Measurements from ENCODE around the gene CADM2. TPM values are rescaled to one million over a fixed set of nuclear protein-coding genes. Genes with fewer than 3 reads are reported as not detected.

Gene CADM2
- total RNA-seq, 1 donor from 2014 or later = not detected

DNA sequence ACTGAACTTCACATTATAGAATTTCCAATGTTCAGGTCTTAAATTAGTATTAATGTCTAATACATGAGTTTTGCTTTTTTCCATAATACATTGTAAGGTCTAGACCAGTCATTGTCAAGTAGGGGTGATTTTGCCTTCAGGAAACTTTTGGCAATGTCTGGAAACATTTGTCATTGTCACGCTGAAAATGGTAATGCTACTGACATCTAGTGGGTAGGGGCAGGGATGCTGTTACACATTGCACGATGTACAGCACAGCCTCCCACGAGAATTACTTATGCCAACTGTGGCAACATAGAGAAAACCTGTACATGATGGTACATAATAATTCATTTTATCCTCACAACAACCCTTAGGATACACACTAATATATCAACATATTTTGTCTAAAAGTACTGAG, 384.1 kb downstream of the CADM2 start:
- DNase-seq = no peak

DNA sequence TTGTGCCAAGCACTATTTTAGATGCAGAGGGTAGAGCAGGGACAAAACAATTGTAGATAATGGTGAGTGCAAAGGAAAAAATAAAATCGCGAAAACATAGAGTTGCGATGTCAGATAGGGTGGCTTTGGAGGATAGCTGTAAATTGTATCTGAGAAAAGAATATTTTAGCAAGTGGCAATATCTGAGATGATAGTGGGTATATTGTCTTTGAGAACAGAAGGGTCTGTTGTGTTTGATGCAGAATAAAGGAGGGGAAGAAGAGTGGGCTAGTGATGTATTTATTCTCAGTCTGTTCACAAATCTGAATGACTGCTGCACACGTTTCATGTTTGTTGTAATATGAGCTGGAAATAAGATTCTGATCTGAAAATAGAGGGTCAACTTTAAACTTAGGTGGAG, 396.8 kb downstream of the CADM2 start:
- DNase-seq = no peak

DNA sequence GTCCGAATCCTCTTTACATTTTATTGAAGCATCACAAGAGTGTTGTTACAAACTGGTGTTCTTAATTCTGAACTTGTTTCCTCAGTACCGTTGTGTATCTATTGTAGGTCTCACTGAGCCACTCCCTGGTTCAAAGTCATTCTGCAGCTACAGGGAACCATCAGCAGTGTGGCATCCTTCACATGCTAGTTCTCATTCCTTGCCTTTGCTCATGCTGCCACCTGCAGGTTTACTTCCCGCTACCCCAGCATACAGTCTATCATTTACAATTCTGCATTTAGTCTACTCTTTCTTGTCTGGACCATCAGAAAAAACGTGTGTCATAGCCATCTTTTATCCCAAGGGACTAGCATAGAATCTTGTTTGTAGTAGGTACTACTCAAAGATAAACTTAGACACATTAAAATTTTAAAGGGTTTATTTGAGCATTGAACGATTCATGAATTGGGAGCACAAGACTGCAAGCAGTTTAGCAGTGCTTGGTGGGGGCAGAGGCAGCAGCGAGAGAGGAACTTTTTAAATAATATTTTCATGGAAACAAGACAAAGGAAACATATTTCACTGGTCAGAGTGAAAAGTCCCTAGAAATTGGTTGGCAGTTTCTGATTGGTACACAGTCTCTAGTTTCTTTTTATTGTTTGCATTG, 402.1 kb downstream of the CADM2 start:
- DNase-seq = no peak

DNA sequence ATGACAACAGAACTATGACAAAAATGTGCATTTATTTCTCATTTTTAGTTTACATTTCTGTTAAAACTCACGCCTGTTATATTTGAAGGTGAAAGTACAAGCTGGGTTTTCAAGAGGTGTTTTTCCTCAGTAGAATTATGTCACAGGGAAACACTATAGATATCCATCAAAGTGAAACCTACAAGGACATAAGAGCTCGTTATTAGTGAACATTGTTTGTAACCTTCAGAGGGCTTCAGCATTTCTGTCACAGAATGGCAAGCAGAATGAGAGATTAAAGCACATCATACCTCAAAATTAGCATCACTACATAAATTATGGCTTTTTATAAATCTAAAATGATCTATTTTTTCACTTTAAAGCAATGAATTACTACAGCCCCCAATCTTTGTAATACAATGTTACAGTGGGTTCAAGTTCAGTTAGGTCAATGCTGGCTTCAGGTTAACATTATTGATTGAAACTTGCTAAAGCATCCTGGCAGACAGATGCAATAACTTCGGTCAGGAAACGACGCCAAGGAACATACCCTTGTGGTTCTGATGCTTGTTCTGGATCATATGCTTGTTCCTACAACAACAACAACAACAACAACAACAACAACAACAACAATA, 405.6 kb downstream of the CADM2 start:
- no peak for DNase-seq

DNA sequence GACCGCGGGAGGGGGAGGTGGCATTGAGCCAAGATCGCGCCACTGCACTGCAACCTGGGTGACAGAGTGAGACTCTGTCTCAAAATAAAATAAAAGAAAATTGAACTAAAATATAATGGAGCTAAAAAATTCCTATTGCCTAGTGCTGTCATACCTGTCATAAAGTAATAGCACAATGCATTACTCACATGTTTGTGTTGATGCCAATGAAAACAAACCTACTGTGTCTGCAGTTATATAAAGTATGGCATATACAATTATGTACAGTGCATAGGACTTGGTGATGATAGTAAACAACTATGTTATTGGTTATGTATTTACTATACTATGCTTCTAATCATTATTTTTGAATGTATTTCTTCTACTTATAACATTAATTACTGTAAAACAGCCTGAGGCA, 411.6 kb downstream of the CADM2 start:
- no peak for DNase-seq

DNA sequence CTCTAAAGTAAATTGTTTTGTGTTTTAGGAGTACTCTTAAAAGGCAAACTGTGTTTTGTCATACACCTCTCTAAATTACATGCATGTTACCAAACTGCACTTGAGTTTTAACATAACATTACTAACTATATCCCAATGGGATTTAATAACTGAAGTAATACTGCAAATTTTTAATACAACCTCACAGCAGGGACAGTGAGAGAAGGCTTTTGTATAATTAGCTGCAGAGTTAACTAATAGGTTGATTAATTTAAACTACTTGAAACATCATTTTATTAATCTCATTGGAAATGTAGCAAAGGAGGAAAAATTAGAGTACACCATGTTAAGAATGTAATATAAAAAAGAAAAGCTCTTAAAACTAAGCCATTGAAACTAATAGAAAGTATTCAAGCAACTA, 417.3 kb downstream of the CADM2 start:
- no peak for DNase-seq

DNA sequence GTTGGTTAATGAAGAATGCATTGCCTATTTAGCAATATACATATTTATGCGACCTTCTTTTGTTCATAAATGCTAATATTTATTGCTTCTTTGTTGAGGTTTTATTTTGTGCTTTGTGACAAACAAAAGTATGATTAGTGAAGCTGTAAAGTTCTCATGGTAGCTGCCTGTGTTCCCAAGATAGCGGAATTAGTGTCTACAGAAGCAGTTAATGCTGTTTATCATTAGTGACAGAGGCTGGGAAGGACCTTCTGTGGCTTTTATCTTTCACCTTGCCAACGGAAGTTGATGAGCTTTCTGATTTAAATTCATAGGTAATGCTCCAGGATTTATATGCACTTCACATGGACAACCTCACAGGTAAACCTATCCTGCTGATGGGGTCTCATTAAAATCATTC, 418.3 kb downstream of the CADM2 start:
- DNase-seq = no peak

DNA sequence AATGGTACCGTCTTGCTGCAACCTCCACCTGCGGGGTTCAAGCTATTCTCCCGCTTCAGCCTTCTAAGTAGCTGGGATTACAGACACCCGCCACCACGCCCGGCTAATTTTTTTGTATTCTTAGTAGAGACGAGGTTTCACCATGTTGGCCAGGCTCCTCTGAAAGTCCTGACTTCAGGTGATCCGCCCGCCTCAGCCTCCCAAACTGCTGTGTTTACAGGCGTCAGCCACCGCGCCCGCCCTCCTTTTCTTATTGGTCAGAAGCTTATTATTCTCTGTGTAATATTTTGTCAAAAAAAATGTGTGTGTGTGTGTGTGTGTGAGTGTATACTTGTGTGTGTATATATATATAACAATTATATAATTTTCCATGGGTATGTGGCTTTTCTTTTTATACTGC, 425.6 kb downstream of the CADM2 start:
- no peak for DNase-seq

DNA sequence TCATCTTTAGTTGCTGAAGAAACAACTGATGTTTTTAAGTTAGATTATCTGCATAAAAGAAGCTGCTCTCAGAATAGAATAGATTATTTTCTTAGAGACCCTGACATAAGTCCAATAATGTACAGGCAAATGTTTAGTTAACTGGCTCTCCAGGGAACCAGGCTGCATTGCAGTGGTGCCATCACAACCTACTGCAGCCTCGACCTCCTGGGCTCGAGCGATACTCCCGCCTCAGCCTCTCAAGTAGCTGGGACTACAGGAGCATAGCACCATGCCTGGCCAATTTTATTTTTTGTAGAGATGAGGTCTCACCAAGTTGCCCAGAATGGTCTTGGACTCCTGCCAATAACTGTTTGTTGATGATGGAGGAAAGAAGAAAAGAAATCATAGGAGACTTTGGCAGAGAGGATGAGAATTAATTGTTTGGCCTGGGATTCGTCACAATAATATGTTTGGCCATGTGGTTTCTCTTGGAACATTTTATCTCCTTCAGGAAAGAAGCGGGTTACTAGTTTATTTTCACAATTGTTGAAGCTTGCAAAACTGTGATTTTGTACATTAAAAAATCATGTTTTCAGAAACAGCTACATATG, 429.2 kb downstream of the CADM2 start:
- no peak for DNase-seq

DNA sequence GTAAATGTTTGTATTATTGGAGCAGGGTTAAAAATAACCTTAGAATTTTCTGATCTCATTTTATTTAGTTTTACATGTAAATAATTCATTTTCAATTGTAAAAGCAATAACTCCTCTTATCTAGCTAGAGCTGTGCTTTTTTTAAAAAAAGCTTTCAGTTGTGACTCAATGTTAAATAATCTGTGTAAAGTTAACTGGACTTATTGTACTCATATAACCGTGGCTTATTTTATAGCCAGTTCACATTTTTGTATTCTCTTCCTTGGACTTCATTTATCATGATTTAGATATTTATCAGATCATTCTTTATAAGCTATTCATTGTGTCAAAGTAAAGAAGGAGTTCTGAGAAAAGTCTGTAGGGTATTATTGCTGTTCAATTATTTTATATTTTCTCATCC, 435.6 kb downstream of the CADM2 start:
- no peak for DNase-seq

DNA sequence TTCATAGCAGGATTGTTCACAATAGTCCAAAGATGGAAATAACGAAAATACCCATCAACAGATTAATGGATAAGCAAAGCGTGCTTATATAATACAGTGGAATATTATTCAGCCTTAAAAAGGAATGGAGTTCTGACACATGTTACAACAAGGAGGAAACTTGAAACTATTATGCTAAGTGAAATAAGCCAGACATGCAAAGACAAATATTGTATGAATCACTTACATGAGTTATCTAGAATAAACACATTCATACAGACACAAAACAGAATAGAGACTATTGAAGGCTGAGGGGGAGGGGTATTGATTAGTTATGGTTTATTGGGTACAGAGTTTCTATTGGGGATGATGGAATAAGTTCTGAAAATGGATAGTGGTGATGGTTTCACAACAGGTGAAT, 438.6 kb downstream of the CADM2 start:
- DNase-seq = no peak

DNA sequence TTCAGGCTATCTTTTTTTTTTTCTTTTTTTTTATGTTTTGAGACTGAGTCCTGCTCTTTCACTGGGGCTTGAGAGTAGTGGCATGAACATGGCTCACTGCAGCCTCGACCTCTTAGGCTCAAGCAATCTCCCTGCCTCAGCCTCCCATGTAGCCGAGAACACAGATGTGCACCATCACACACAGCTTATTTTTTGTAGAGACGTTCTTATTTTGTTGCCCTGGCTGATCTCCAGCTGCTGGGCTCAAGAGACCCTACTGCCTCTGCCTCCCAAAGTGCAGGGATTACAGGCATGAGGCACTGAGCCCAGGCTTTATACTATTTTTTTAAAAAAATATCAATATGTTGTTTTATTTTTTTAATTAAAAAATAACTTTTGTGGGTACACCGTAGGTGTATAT, 467.3 kb downstream of the CADM2 start:
- DNase-seq = no peak

DNA sequence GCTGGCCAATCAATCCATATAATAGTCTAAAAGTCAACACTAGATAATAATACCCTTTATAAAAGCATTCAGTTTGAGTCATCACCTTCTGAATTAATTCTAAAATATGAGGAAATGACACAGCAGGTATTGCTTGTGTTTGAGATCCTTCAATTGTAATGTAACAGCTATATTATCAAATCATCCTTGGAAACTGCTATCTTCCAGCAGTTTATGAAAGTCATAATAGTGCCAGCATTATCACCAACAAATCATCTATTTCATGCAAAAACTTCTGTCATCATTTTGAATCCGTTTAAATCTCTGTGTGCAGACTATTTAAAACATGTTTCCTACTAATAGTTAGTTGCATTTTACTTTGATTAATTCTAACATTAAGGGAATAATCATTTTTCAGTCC, 468.7 kb downstream of the CADM2 start:
- no peak for DNase-seq

DNA sequence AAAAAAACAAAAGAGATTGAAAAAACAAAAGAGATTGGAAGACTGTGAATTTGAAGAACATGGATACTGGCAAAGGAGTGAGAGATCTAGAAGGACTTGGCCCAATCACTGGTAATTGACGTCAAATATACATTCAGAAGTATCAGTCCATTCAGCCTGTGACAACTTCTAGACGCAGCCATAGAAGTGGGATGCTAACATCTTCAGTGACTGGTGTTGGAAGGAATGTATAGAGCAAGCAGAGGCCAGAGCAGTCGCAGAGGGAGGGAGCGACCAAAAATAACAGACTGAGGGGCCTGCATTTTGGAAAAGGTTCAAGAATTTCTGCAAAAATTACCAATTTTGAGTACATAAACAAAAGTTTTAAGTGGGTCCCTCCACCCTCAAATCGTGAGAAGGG, 473.3 kb downstream of the CADM2 start:
- no peak for DNase-seq

DNA sequence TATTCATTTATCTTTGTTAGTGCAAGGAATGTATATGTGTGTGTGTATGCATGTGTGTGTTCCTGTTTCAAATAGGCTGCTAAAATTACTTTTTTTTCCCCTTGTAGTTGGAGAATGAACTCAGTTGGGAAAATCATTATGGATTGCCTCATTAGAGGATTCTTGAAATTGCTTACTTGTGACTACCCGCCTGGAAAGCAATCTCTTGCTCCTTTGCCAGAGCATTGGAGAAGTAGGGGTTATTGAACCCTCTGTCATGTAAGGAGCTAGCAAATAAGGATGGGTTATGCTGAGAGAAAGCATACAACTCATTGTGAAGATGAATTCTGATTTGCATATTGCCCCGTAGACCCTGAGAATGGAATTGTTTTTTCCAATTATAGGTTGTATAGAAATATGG, 474.5 kb downstream of the CADM2 start:
- no peak for DNase-seq

DNA sequence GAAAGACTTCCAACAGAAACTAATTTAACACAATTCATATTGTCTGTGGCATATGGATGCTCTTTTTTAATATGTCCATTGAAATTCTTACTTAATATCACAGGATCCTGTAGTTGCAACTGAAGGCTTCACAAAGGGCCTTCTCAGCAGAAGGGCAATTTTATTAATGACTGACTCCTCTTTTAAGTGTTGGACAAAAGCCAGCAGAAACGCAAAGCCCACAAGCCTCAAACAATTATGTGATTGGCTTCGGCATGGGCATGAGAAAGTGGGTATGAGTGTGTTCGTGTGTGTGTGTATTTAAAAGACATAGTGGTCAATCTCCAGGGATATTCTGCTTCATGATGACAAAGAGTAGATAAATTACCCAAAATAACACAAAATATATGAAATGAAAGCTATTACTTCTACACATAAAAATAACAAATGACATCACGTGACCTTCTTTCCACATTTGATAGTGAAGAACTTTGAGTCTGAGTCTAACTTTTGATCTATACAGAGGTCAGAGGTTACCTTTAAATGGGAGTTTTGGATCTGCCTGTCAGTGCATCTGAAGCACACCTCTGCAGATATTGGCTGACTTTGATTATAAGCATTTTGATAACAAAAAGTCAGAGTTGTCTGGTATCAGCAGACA, 496.9 kb downstream of the CADM2 start:
- no peak for DNase-seq

DNA sequence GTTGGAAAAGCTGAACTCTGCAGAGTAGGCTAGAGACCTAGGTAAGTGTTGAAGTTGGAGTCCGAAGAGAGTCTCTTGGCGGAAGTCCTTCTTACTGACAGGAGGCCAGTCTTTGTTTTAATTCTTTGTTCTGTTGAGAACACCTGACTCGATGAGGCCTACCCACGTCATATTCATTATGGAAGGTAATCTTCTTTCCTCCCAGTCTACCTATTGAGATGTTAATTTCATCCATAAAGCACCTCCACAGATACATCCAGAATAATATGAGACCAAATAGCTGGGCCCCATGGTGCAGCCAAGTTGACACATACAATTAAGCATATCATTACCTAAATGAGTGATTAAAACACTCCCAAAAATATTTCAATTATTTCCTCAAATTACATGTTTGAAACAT, 515.5 kb downstream of the CADM2 start:
- no peak for DNase-seq

DNA sequence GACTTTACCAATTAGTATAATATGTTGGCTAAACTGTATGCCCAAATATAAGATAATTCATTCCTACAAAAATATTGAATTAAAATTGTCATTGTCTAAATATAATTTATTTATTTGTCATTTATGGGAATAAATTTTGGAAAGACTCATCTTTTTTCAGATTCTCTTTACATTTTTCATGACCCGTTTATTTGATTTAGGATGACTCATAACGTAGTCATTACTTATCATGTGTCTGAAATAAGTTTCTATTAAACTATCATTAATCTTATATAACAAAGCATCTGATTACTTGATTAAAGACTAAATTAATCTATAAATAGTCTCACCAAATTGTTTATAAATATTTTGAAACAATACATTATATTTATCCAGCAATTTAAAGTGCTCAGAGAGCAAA, 516.6 kb downstream of the CADM2 start:
- DNase-seq = no peak

DNA sequence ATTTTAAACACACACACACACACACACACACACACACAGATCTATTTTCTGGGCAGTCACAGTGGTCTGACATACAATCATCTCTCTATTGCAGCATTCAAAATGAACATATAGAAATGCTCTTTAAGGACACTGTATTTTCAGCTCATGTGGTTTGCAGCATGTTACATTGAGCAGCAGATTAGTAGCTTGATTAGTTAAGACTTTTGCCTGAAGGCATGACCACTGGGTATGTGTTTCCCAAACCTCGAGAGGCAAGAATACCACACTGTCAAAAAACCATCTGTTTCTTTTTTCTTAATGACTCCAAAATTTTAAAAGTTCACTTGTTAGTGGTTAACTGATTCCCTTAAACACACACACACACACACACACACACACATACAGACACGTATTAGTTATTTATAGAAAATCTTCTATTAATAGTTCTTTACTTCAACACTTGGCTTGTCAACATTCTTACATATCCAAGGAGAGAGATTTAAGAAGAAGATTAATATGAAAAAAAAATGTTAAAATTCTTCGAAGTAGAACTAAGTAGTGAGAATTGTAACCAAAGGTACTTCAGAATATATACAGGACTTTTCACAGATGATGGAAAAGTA, 518.2 kb downstream of the CADM2 start:
- DNase-seq = no peak

DNA sequence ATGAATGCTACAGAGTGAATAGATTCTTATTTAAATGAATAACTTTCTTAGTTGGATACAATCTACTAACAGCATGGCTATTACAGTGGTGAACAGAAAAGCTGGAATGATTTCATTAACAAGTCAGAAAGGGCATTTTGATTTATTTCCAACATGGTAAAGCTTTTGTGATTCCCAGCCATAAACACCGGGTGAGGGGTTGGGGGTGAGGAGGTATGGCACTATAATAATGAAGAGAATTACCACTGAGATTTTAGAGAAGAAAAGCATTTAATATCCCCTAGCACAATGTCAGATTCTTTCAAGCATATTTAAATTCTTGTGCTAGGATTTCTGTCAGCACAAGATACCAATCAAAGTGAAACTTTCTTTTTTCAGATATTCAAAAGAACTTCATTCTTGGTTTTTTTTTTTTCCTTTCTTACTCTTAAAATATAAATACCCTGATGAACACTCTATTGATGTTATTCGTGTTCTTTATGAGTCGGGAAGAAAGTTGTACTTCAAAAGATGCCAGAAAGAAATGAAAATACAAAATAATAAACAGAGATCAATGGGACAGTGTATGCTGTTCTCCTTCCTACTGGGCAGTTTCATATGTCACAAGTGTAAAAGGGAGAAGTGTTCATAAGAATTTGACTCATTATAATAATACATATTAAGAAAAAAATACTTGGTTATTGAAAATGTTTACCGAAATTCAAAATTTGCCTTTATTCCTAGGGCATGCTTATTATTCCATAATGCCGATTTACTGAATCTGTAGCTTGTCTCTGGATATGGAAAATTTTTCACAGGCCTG, 522.8 kb downstream of the CADM2 start:
- DNase-seq = no peak

DNA sequence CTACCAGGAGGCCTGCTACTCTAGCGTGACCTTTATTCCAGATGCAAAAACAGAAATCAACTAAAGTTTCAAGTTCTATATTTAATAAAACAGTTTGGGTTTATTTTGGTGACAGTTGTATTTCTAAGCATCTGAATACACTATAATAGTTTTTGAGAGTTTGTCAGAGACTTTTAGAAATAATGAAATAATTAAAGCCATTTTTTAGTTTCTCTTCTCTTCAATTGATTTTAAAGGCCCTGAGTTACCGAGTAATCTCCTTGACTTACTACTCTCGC, 523.4 kb downstream of the CADM2 start:
- DNase-seq = no peak

DNA sequence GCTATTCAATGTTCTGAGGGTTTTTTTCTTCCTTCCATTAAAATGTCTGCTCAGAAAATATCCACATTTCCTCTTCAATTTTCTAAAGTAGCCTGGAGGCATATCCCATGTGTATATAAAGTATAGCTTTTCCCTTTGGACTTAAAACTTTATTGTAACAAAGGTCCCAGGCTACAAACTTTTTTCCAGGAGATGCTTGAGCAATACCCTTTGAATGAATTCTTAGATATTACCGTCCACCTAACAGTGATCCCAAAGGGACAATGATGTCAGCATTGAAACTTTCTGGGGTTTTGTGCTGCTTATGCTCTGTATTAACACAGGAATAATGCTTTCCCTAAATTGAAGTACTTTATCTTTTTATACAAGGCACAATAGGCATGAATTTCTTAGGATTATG, 525.2 kb downstream of the CADM2 start:
- no peak for DNase-seq

DNA sequence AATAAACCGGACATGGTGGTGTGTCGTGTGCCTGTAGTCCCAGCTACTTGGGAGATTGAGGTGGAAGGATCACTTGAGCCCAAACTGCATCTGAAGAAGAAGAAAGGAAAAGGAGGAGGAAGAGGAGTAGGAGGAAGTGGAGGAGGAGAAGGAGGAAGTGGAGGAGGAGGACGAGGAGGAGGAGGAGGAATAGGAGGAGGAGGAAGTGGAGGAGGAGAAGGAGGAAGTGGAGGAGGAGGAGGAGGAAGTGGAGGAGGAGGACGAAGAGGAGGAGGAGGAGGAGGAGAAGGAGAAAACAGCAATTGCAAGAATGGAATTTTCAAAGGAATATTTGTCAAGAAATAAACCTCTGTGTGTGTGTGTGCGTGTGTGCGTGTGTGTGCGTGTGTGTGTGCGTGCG, 528.6 kb downstream of the CADM2 start:
- DNase-seq = no peak
